Measurements from ENCODE around the gene PRSS36.

GRCh38 chr16:31186176-31186575, 36.3 kb upstream of the PRSS36 start:
- TF ChIP-seq CTCF (IDR thresholded peaks at IDR 0.05) (no peak), POLR2A (IDR thresholded peaks at IDR 0.05) (no peak)
